ENCODE data around the gene SS18L1.
A peak's percentile ranks its signal among the peaks of the same experiment; 100 is the strongest.

Gene SS18L1

GRCh38 chr20:62128502-62128901, 15.1 kb upstream of the SS18L1 start:
- TF ChIP-seq SPI1 (IDR thresholded peaks at IDR 0.05; ENCODE audit: low read depth, low read length) = no peak
- no peak for TF ChIP-seq POLR2AphosphoS5 (IDR thresholded peaks at IDR 0.05; ENCODE audit: low read depth, low read length)
- no peak for TF ChIP-seq PAX5 (IDR thresholded peaks at IDR 0.05; ENCODE audit: insufficient read depth, low read length, severe bottlenecking)
- no peak for TF ChIP-seq POLR2A (IDR thresholded peaks at IDR 0.05; ENCODE audit: low read depth, low read length)
- TF ChIP-seq POU2F2 (IDR thresholded peaks at IDR 0.05; ENCODE audit: low read depth, low read length) = no peak
- TF ChIP-seq TAF1 (IDR thresholded peaks at IDR 0.05; ENCODE audit: low read depth, low read length) = no peak
- no peak for DNase-seq (ENCODE audit: insufficient read length, low spot score)
- FAIRE-seq = no peak

DNA sequence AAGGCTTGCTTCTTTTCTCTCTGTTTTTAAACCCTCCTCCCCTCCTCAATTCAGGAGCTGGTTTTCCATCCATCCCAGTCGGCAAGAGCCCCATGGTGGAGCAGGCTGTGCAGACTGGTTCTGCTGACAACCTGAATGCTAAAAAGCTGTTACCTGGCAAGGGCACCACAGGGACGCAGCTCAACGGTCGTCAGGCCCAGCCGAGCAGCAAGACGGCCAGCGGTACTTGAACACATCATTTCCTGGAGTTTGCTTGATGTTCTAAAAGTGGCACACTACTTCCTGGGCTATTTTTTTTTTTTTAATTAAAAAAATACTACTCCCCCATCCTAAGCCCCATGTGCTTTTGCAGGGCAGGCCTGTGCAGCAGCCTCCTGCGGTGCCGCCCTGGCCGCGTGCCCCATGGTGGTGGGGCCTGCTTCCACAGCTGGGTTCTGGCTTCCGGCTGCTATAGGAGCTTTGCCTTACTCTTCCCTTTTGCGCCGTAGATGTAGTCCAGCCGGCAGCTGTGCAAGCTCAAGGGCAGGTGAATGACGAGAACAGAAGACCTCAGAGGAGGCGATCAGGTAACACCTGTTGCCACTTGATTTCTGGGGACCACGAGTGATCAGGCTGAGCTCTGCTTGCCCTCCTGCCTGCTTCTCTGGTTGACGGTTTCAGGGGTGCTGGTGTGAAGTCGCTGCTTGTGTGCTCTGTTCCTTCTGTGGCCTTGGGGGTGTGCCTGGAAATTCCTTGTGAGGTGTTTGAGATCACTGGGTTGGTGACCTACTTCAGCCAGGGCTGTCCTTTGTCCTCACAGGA, 13.6 kb upstream of the SS18L1 start:
- no peak for FAIRE-seq
- no peak for DNase-seq (ENCODE audit: insufficient read length, low spot score)
- TF ChIP-seq POLR2AphosphoS5 (IDR thresholded peaks at IDR 0.05; ENCODE audit: low read depth, low read length) = no peak

- DNase-seq (ENCODE audit: insufficient read length, low spot score) = no peak
- FAIRE-seq = no peak
- TF ChIP-seq POLR2A (IDR thresholded peaks at IDR 0.05; ENCODE audit: low read depth, low read length) = no peak
- no peak for TF ChIP-seq POLR2AphosphoS5 (IDR thresholded peaks at IDR 0.05; ENCODE audit: low read depth, low read length)
- TF ChIP-seq SPI1 (IDR thresholded peaks at IDR 0.05; ENCODE audit: low read depth, low read length) = no peak
- TF ChIP-seq POU2F2 (IDR thresholded peaks at IDR 0.05; ENCODE audit: low read depth, low read length) = no peak
- TF ChIP-seq TAF1 (IDR thresholded peaks at IDR 0.05; ENCODE audit: low read depth, low read length) = no peak
- TF ChIP-seq PAX5 (IDR thresholded peaks at IDR 0.05; ENCODE audit: insufficient read depth, low read length, severe bottlenecking) = no peak
Observed at GRCh38 chr20:62131560-62132320, 11.8 kb upstream of the SS18L1 start.

DNA sequence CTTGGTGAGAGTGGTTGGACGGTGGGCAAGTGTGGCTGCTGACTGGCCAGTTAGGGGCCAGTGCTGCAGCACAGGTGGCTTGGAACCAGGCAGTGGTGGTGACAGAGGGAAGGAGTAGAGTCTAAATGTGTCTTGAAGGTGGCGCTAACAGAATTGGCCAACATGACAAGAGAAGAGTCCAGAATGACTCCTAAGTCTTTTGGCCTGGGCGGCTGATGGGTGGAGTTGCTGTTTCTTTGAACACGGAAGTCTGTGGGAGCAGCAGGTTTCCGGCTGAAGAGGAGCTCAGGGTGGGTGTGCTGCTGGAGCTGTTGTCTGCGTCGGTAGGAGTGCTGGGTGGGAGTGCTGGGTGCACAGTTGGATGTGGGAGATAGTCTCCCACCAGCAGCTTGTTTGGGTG, 11.1 kb upstream of the SS18L1 start:
- TF ChIP-seq TAF1 (IDR thresholded peaks at IDR 0.05; ENCODE audit: low read depth, low read length) (no peak), POU2F2 (IDR thresholded peaks at IDR 0.05; ENCODE audit: low read depth, low read length) (no peak), SPI1 (IDR thresholded peaks at IDR 0.05; ENCODE audit: low read depth, low read length) (no peak), PAX5 (IDR thresholded peaks at IDR 0.05; ENCODE audit: insufficient read depth, low read length, severe bottlenecking) (no peak), POLR2A (IDR thresholded peaks at IDR 0.05; ENCODE audit: low read depth, low read length) (no peak), POLR2AphosphoS5 (IDR thresholded peaks at IDR 0.05; ENCODE audit: low read depth, low read length) (no peak)
- FAIRE-seq (no peak), DNase-seq (ENCODE audit: insufficient read length, low spot score) (no peak)

GRCh38 chr20:62133051-62133845, 10.3 kb upstream of the SS18L1 start:
- no peak for TF ChIP-seq PAX5 (IDR thresholded peaks at IDR 0.05; ENCODE audit: insufficient read depth, low read length, severe bottlenecking)
- no peak for TF ChIP-seq POLR2AphosphoS5 (IDR thresholded peaks at IDR 0.05; ENCODE audit: low read depth, low read length)
- no peak for TF ChIP-seq TAF1 (IDR thresholded peaks at IDR 0.05; ENCODE audit: low read depth, low read length)
- no peak for TF ChIP-seq POU2F2 (IDR thresholded peaks at IDR 0.05; ENCODE audit: low read depth, low read length)
- no peak for TF ChIP-seq POLR2A (IDR thresholded peaks at IDR 0.05; ENCODE audit: low read depth, low read length)
- TF ChIP-seq SPI1 (IDR thresholded peaks at IDR 0.05; ENCODE audit: low read depth, low read length) = no peak
- FAIRE-seq (no peak), DNase-seq (ENCODE audit: insufficient read length, low spot score) (no peak)

DNA sequence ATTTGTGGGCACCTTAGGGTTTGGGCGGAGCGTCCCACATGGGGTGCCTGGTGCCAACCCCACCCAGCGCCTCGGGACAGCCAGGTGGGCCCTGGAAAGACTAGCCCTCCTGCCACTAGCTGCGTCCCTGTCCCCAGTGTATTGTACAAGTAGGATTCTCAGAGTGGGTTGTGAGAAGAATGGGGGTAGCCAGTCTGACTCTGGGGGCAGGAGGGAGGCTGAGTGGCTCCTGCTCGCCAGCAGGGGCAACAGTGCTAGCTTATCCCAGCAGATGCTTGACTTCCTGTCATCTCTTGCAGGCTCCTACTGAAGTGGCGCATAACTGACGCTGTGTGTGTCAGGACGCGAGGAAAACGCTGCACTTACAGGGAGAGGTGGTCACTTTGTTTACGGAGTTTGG, 9.7 kb upstream of the SS18L1 start:
- FAIRE-seq = no peak
- TF ChIP-seq POLR2AphosphoS5 (IDR thresholded peaks at IDR 0.05; ENCODE audit: low read depth, low read length) (peak; percentile 10; the same call in 1 of the 2 replicates), POU2F2 (IDR thresholded peaks at IDR 0.05; ENCODE audit: low read depth, low read length) (no peak)
- DNase-seq (ENCODE audit: insufficient read length, low spot score) = peak; percentile 50

GRCh38 chr20:62134735-62135231, 8.8 kb upstream of the SS18L1 start:
- no peak for DNase-seq (ENCODE audit: insufficient read length, low spot score)
- TF ChIP-seq POLR2AphosphoS5 (IDR thresholded peaks at IDR 0.05; ENCODE audit: low read depth, low read length) (peak; percentile 53; the same call in 1 of the 2 replicates), POU2F2 (IDR thresholded peaks at IDR 0.05; ENCODE audit: low read depth, low read length) (no peak), POLR2A (IDR thresholded peaks at IDR 0.05; ENCODE audit: low read depth, low read length) (peak; percentile 38; the same call in 1 of the 2 replicates)
- FAIRE-seq = no peak

GRCh38 chr20:62135573-62136266, 7.8 kb upstream of the SS18L1 start:
- no peak for FAIRE-seq
- TF ChIP-seq PAX5 (IDR thresholded peaks at IDR 0.05; ENCODE audit: insufficient read depth, low read length, severe bottlenecking) (no peak), POLR2A (IDR thresholded peaks at IDR 0.05; ENCODE audit: low read depth, low read length) (peak; percentile 72), SPI1 (IDR thresholded peaks at IDR 0.05; ENCODE audit: low read depth, low read length) (no peak), TAF1 (IDR thresholded peaks at IDR 0.05; ENCODE audit: low read depth, low read length) (no peak), POLR2AphosphoS5 (IDR thresholded peaks at IDR 0.05; ENCODE audit: low read depth, low read length) (peak; percentile 52; the same call in 1 of the 2 replicates), POU2F2 (IDR thresholded peaks at IDR 0.05; ENCODE audit: low read depth, low read length) (no peak)
- no peak for DNase-seq (ENCODE audit: insufficient read length, low spot score)
